D721Med (cell line): ENCODE results near the gene DUSP10.

Experiments
- DNase-seq: peaks from one replicate; pipeline ENCODE4 v3.0.0; 2011; ENCODE audit warnings: low spot score; ENCODE audit not compliant: insufficient read length
- FAIRE-seq: peaks from 2 replicates; lab custom pipeline; 2011; peaks lifted over from hg19 to GRCh38; lab: Jason Lieb, UNC
- CTCF ChIP-seq: IDR thresholded peaks from 2 replicates; pipeline ENCODE4 v1.5.1; 2012; ENCODE audit warnings: mild to moderate bottlenecking, control low read depth; ENCODE audit not compliant: insufficient read depth; ENCODE audit errors: missing control alignments

Gene DUSP10

GRCh38 chr1:221781102-221781755 is 39.3 kb upstream of the DUSP10 start:
- FAIRE-seq (no peak), DNase-seq (no peak)
- no peak for TF ChIP-seq CTCF

GRCh38 chr1:221780175-221780574 is 38.3 kb upstream of the DUSP10 start:
- FAIRE-seq (no peak), DNase-seq (no peak)
- TF ChIP-seq CTCF, result no peak

GRCh38 chr1:221779771-221780170 is 37.9 kb upstream of the DUSP10 start:
- FAIRE-seq, result no peak
- TF ChIP-seq CTCF, result no peak
- DNase-seq, result no peak

- TF ChIP-seq CTCF, result no peak
- no peak for FAIRE-seq
- no peak for DNase-seq
These were observed 36.8 kb upstream of the DUSP10 start for GRCh38 chr1:221778535-221779142.

GRCh38 chr1:221778125-221778524 is 36.2 kb upstream of the DUSP10 start:
- FAIRE-seq (no peak), DNase-seq (no peak)
- TF ChIP-seq CTCF, result no peak

GRCh38 chr1:221777431-221778072 is 35.7 kb upstream of the DUSP10 start:
- no peak for TF ChIP-seq CTCF
- DNase-seq, result no peak
- no peak for FAIRE-seq
